Stimulated activated CD8-positive, alpha-beta memory T cell treated with anti-CD3 and anti-CD28 coated beads, Interleukin-15, amount 100 ng/mL, for 48 hours (primary cell): ENCODE results near the gene PIRT.

ENCODE experiments used
- DNase-seq, 2 donors: peaks; one replicate each; pipeline ENCODE4 v3.0.0-alpha.2; 2020; ENCODE audit warnings: low read depth in 2 of 2

PIRT gene

GRCh38 chr17:10789694-10790271, 48.1 kb downstream of the PIRT start:
- DNase-seq: no peak

DNA sequence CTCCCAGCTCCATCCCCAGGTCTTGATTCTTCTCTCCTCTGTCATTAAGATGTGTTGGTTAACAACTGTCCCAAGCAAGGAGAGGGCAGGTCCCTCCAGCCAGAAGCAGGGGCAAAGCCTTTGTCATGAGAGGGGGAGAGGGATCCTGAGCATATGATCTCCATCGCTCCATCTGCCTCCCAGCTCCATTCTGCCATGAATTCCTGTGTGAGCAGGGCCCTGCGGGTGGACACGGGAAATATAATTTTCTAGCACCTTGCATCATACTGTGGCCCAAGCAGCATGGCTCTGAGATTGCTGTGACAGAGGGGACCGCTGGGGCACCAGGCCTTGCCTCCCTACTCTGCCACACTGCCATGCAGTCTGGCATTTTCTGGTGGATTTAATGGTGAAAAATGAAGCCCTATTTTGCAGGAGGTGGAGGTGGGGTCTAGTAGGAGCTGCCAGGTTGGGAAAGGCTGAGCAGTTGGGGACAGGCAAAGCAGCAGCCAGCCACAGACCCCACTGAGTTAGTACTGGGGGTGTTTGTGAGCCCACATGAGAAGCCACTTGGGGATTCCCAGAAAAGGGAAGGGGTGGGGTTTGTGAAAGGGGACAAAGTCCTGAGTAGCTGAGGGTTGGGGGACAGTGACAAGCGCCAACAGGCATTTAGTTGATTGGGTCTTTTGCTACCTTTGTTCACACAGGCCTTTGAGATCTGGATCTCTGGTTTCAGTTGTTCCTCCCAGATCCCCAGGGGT, 50.4 kb downstream of the PIRT start:
- DNase-seq: no peak

- no peak for DNase-seq
Measured at GRCh38 chr17:10785295-10785694, 52.6 kb downstream of the PIRT start.

DNA sequence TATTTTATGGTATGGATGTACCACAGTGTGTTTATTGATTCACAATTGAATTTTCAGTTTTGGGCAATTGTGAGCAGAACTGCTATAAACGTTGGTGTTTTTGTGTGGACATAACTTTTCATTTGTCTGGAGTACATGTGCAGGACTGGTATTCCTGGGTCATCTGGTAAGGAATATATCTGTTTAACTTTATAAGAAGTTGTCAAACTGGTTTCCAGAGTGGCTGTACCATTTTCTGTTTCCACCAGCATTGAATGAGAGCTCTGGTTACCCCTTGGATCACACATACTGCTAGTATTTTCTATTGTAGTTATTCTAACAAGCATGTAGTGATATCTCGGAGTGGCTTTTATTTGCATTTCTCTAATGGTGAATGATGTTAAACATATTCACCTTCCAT, 58.3 kb downstream of the PIRT start:
- DNase-seq: no peak

DNA sequence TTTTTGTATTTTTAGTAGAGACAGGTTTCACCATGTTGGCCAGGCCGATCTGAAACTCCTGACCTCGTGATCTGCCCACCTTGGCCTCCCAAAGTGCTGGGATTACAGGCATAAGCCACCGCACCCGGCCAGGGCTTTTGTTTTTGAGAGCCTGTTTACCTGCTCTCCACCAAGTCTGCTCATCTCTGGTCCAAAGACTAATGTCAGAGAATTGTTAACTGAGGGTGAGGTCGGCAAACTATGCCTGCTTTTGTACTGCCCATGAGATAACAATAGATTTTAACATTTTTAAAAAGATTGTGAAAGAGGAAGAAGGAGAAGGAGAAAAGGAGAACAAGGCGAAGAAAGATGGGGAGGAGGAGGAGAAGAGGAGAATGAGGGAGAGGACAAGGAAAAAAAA, 60.0 kb downstream of the PIRT start:
- DNase-seq: no peak

DNA sequence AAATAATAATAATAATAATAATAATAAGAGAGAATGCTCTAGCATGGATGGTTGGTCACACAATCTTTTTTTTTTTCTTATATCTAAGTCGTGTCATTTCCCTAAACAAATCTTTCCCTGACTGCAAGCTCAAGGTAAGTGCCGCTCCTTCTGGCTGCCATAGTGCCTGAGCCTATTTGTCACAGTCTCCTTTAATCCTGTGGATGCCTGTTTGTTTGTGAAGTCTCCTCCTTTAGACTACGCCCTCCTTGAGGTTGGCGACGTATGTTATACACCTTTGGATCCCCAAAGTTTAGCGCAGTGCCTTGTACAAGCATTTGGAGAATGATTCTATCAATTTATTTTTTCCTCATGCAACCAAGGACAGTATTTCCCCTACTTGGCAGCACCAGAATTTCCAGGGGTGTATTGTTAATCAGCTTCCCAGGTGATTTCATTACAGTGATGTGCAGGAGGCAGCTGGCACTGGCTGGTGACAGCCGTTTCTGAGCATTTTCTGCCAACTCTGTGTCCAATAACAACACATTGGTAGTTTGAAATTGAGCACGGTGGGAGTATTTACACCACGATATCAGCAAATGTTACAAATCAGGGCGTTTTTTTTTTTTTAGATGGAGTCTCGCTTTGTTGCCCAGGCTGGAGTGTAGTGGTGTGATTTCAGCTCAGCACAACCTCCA, 60.6 kb downstream of the PIRT start:
- no peak for DNase-seq

DNA sequence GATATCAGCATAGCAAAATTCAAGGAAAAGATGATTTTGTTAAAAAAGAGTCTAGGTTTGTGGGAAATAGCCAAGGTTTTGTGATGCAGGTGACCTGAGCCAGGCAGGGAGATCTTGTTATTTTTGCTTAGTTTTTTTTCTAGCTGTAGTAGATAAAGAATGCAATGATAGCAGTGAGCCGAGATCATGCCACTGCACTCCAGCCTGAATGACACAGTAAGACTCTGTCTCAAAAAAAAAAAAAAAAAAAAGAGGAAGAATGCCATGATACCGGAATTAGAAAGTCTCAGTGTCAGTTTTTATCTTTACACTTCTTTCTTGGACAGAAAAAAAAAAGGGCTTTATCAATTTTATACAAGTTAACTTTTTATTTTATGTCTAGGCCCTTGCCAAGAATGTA, 61.5 kb downstream of the PIRT start:
- DNase-seq: no peak

- no peak for DNase-seq
Measured at GRCh38 chr17:10775740-10776356, 62.0 kb downstream of the PIRT start.

GRCh38 chr17:10775058-10775457, 62.8 kb downstream of the PIRT start:
- no peak for DNase-seq

DNA sequence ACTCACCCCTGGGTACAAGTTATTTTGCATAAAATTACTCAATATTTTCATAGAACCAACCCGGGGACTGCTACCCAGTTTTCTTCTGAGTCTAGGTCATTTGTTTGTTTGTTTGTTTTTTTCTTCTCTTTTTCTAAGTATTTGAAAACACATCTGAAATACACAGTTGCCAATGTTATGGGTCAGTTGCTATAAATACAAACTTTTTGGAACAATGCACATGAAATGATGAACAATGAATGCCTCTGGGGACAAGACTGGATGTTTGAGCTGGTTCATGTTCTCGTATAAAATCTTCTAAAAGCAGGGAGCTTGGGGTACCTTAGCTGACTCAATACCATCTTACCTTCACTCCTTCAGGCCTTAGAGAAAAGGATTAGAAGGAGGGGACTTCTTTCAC, 64.5 kb downstream of the PIRT start:
- DNase-seq: no peak
